ENCODE data around the gene PDIK1L. TPM values are rescaled to one million over a fixed set of nuclear protein-coding genes. Genes with fewer than 3 reads are reported as not detected.

The PDIK1L gene
- total and polyA plus RNA-seq, 2 of the 8 experiments (the other 6 are each of a cell fraction or from before 2014, with no cell fraction given): 0.95 to 4.5 TPM

GRCh38 chr1:26126321-26127084 is 14.9 kb downstream of the PDIK1L start:
- DNase-seq (ENCODE audit: low read depth in 1 of 2, low spot score in 2 of 2) (peak in 1 of 2 experiments; percentile 26), FAIRE-seq (no peak)
- Histone ChIP-seq H4K91ac (replicated peaks; ENCODE audit: insufficient read length, low read length) (no peak overlapping the region), H3K27me3 (replicated peaks in 1 of 4; ENCODE audit: control insufficient read depth in 3 of 4, extremely low read depth in 1 of 4, insufficient read depth in 3 of 4, low read length in 3 of 4) (no peaks in the 10 kb centered on the region), H3K79me2 (ENCODE audit: control insufficient read depth in 1 of 2, insufficient read depth in 2 of 2, low read length in 2 of 2) (no peaks in the 10 kb centered on the region), H3K4me2 (ENCODE audit: insufficient read depth in 1 of 2, low read depth in 2 of 2, low read length in 2 of 2) (no peak overlapping the region), H3K14ac (ENCODE audit: insufficient read length) (no peak overlapping the region), H3K18ac (ENCODE audit: extremely low read depth, low read length) (no peak overlapping the region), H3K9me3 (ENCODE audit: insufficient read depth in 2 of 2, low read depth in 1 of 2, low read length in 1 of 2) (no peaks in the 10 kb centered on the region), H2BK12ac (ENCODE audit: low read depth, low read length) (no peak overlapping the region), H2BK20ac (ENCODE audit: low read length) (no peak overlapping the region), H4K20me1 (replicated peaks in 1 of 2; ENCODE audit: control insufficient read depth in 1 of 2, insufficient read depth in 2 of 2, low read length in 2 of 2) (peaks cover 0 to 2% of the 10 kb centered on the region in 2 experiments), H3K36me3 (ENCODE audit: control insufficient read depth in 2 of 4, insufficient read depth in 4 of 4, low read length in 3 of 4) (peaks cover 0 to 9% (median 0%) of the 10 kb centered on the region in 4 experiments; a peak in 2 of 8 replicates), H2AFZ (ENCODE audit: low read length) (no peak overlapping the region), H3K4me3 (ENCODE audit: extremely low read depth in 1 of 4, insufficient read depth in 2 of 4, low read depth in 3 of 4, low read length in 4 of 4) (no peak overlapping the region), H2BK5ac (ENCODE audit: low read depth, low read length) (no peak overlapping the region), H3K23me2 (ENCODE audit: low read depth, low read length) (no peaks in the 10 kb centered on the region; the same call in 1 of the 2 replicates), H3K23ac (ENCODE audit: insufficient read length) (no peak overlapping the region), H3K56ac (replicated peaks; ENCODE audit: insufficient read length, low read depth, low read length) (no peak overlapping the region), H3K27ac (ENCODE audit: low read depth, low read length) (no peak overlapping the region), H3K79me1 (ENCODE audit: low read depth, low read length) (no peaks in the 10 kb centered on the region), H4K8ac (ENCODE audit: extremely low read depth, insufficient read depth, low read length) (no peak overlapping the region), H3K4me1 (replicated peaks in 1 of 4; ENCODE audit: control insufficient read depth in 3 of 4, insufficient read depth in 4 of 4, low read length in 3 of 4) (no peaks in the 10 kb centered on the region), H2BK15ac (ENCODE audit: low read length) (no peak overlapping the region), H2AK5ac (ENCODE audit: low read depth, low read length) (no peak overlapping the region), H2BK120ac (replicated peaks; ENCODE audit: low read depth, low read length) (no peak overlapping the region), H3K9ac (replicated peaks in 1 of 4; ENCODE audit: extremely low read depth in 1 of 4, low read depth in 3 of 4, low read length in 3 of 4) (no peak overlapping the region), H4K5ac (ENCODE audit: insufficient read length, low read depth, low read length) (no peak overlapping the region), H3K4ac (replicated peaks; ENCODE audit: insufficient read length, low read depth, low read length) (no peak overlapping the region)
- POLR2A ChIA-PET (ENCODE audit: partially characterized antibody): interaction anchor here (0.6 to 1.9 kb wide), 3 partner anchors 8 to 62 kb away, joined by 3 to 4 read pairs (median 4); no protein-coding TSS in a partner anchor
- CTCF ChIA-PET (ENCODE audit: partially characterized antibody): interaction anchor here (1.1 to 4.2 kb wide), 6 partner anchors 13 to 97 kb away, joined by 3 to 44 read pairs (median 4); partner anchors contain the start of genes CNKSR1 and ZNF593
- 86% methylated on average over 9 of the region's 9 CpGs; no CpG with 5 or more reads in 1 of the 2 experiments for WGBS, 2 experiments (ENCODE audit: extremely low coverage in 1 of 2, insufficient coverage in 1 of 2, insufficient read length in 1 of 2, insufficient replicate concordance in 2 of 2, low coverage in 1 of 2, low lambda C conversion rate in 2 of 2, missing lambda C conversion rate in 1 of 2)
- no peak for TF ChIP-seq POLR2A (IDR thresholded peaks at IDR 0.05; ENCODE audit: control extremely low read depth in 1 of 2, low read depth in 2 of 2, low read length in 2 of 2)
- TF ChIP-seq YY1 (IDR thresholded peaks at IDR 0.05; ENCODE audit: low read depth, low read length): no peak
- TF ChIP-seq CTBP2 (IDR thresholded peaks at IDR 0.05; ENCODE audit: borderline replicate concordance, insufficient read depth, insufficient read length, low read length): no peak
- no peak for TF ChIP-seq TBP (IDR thresholded peaks at IDR 0.05; ENCODE audit: low read depth, low read length)
- TF ChIP-seq EP300 (IDR thresholded peaks at IDR 0.05; ENCODE audit: borderline replicate concordance in 1 of 2, low read depth in 2 of 2, low read length in 2 of 2): no peak
- TF ChIP-seq RXRA (IDR thresholded peaks at IDR 0.05; ENCODE audit: insufficient read depth, low read depth, low read length): no peak
- no peak for TF ChIP-seq RNF2 (IDR thresholded peaks at IDR 0.05; ENCODE audit: borderline replicate concordance, low read depth, low read length, missing control alignments, poor library complexity, severe bottlenecking)
- TF ChIP-seq SIX5 (IDR thresholded peaks at IDR 0.05; ENCODE audit: low read depth, low read length): no peak
- no peak for TF ChIP-seq ZNF274 (IDR thresholded peaks at IDR 0.05; ENCODE audit: borderline replicate concordance, extremely low read depth, low read length)
- TF ChIP-seq GABPA (IDR thresholded peaks at IDR 0.05; ENCODE audit: borderline replicate concordance, insufficient read depth, low read length): no peak
